ENCODE data around the gene NT5DC4.

NT5DC4 gene

GRCh38 chr2:112688086-112688880 is 32.5 kb upstream of the NT5DC4 start:
- H2AK5ac ChIP-seq (ENCODE audit: low read length, severe bottlenecking): no peak overlapping the region
- H3K36me3 ChIP-seq (ENCODE audit: control insufficient read depth in 1 of 2, insufficient read depth in 2 of 2, low read depth in 1 of 2, low read length in 2 of 2): no peaks in the 10 kb centered on the region
- H3K4ac ChIP-seq (ENCODE audit: low read depth in 1 of 2, low read length in 2 of 2): no peak overlapping the region
- H2AFZ ChIP-seq (ENCODE audit: low read depth, low read length): no peak overlapping the region
- H3K9ac ChIP-seq (ENCODE audit: low read length): no peak overlapping the region
- H3K4me2 ChIP-seq (ENCODE audit: low read length, poor library complexity, severe bottlenecking): no peak overlapping the region
- H3K18ac ChIP-seq (ENCODE audit: low read depth in 1 of 2, low read length in 2 of 2): no peak overlapping the region
- DNase-seq: peak; percentile 38
- H2BK120ac ChIP-seq (ENCODE audit: low read depth, low read length): no peak overlapping the region
- H3K27me3 ChIP-seq (ENCODE audit: control insufficient read depth in 1 of 2, insufficient read depth in 1 of 2, low read length in 2 of 2): no peaks in the 10 kb centered on the region
- H3K9me3 ChIP-seq (ENCODE audit: control insufficient read depth, low read length): no peaks in the 10 kb centered on the region
- H4K8ac ChIP-seq (ENCODE audit: low read length): peak overlapping the region; percentile 33
- no peak overlapping the region for H3K14ac ChIP-seq (ENCODE audit: low read length in 2 of 2)
- H3K4me3 ChIP-seq (ENCODE audit: insufficient read depth in 1 of 2, low read depth in 1 of 2, low read length in 2 of 2): no peak overlapping the region
- no peak overlapping the region for H3K27ac ChIP-seq (ENCODE audit: low read length, poor library complexity, severe bottlenecking)
- H3K79me1 ChIP-seq (replicated peaks; ENCODE audit: low read length, poor library complexity, severe bottlenecking): no peaks in the 10 kb centered on the region
- peak overlapping the region in 1 of 2 experiments; percentile 18 for H2BK12ac ChIP-seq (ENCODE audit: low read length in 2 of 2)
- peaks cover 13% of the 10 kb centered on the region for H3K4me1 ChIP-seq (ENCODE audit: control insufficient read depth, insufficient read depth, low read depth, low read length)
- no peak overlapping the region for H2BK15ac ChIP-seq (ENCODE audit: low read depth, poor library complexity, severe bottlenecking)
- H4K91ac ChIP-seq (ENCODE audit: low read length): no peak overlapping the region
- no peak overlapping the region for H3K23ac ChIP-seq (ENCODE audit: low read length in 2 of 2)
- H2BK5ac ChIP-seq (ENCODE audit: low read depth, low read length, poor library complexity, severe bottlenecking): no peak overlapping the region
- WGBS: 89% methylated on average over 14 of the region's 14 CpGs

DNA sequence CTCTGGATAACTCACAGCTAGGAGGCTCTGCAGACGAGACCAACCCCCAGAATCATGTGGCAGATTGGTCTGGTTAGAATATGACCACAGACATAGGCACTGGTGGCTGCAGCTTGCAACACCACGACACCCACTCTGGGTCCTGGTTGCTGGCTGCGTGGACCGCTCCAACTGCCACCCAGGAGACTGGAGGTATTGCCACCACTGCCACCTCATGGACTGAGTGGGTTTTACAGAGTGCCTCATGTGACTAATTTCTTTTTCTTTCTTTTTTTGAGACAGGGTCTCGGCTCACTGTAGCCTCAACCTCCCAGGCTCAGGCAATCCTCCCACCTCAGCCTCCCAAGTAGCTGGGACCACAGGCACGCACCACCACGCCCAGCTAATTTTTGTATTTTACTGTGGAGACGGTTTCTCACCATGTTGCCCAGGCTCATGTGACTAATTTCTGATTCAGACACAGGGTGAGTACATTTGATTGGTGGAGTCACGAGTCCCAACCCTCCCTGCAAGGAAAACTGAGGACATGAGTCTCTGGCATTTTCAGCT is 29.9 kb upstream of the NT5DC4 start:
- H2BK15ac ChIP-seq (ENCODE audit: low read depth, poor library complexity, severe bottlenecking): no peak overlapping the region
- H2BK5ac ChIP-seq (ENCODE audit: low read depth, low read length, poor library complexity, severe bottlenecking): no peak overlapping the region
- no peaks in the 10 kb centered on the region for H3K79me1 ChIP-seq (replicated peaks; ENCODE audit: low read length, poor library complexity, severe bottlenecking)
- H4K8ac ChIP-seq (ENCODE audit: low read length): peak overlapping the region; percentile 10
- WGBS: 75% methylated on average over 9 of the region's 9 CpGs
- H3K4me1 ChIP-seq (ENCODE audit: control insufficient read depth, insufficient read depth, low read depth, low read length): peaks cover 13% of the 10 kb centered on the region
- H2BK12ac ChIP-seq (ENCODE audit: low read length in 2 of 2): peak overlapping the region; percentile 15 to 69
- no peak overlapping the region for H4K91ac ChIP-seq (ENCODE audit: low read length)
- no peaks in the 10 kb centered on the region for H3K36me3 ChIP-seq (ENCODE audit: control insufficient read depth in 1 of 2, insufficient read depth in 2 of 2, low read depth in 1 of 2, low read length in 2 of 2)
- H3K18ac ChIP-seq (ENCODE audit: low read depth in 1 of 2, low read length in 2 of 2): peak overlapping the region; percentile 38 to 42
- peak overlapping the region; percentile 19 for H2AK5ac ChIP-seq (ENCODE audit: low read length, severe bottlenecking)
- no peak overlapping the region for H3K4me3 ChIP-seq (ENCODE audit: insufficient read depth in 1 of 2, low read depth in 1 of 2, low read length in 2 of 2)
- no peak overlapping the region for H2BK120ac ChIP-seq (ENCODE audit: low read depth, low read length)
- peak overlapping the region in 1 of 2 experiments; percentile 73 for H3K4ac ChIP-seq (ENCODE audit: low read depth in 1 of 2, low read length in 2 of 2)
- no peak overlapping the region for H3K23ac ChIP-seq (ENCODE audit: low read length in 2 of 2)
- no peak overlapping the region for H3K14ac ChIP-seq (ENCODE audit: low read length in 2 of 2)
- no peaks in the 10 kb centered on the region for H3K27me3 ChIP-seq (ENCODE audit: control insufficient read depth in 1 of 2, insufficient read depth in 1 of 2, low read length in 2 of 2)
- peak overlapping the region; percentile 54 for H2AFZ ChIP-seq (ENCODE audit: low read depth, low read length)
- H3K9ac ChIP-seq (ENCODE audit: low read length): peak overlapping the region; percentile 82
- H3K27ac ChIP-seq (ENCODE audit: low read length, poor library complexity, severe bottlenecking): no peak overlapping the region
- no peaks in the 10 kb centered on the region for H3K9me3 ChIP-seq (ENCODE audit: control insufficient read depth, low read length)
- no peak overlapping the region for H3K4me2 ChIP-seq (ENCODE audit: low read length, poor library complexity, severe bottlenecking)
- peak; percentile 68 for DNase-seq

DNA sequence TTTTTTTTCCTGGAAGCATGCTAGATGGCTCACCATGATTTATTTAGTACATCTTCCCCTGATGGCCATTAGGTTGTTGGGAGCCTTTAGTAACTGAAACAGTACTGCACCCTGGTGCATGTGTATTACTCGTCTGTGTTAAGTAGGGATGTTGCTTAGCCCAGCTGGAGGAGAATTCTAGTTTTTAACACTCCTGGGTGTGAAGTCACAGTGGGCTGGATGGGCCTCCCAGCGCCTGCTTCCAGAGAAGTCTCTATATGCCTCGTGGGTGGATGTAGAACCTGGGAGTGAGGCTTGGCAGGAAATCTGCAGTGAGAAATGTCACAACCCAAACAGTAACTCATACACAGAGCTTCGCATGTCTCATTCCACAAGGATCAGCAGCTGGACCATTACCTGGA is 28.9 kb upstream of the NT5DC4 start:
- peak overlapping the region; percentile 61 to 86 for H3K18ac ChIP-seq (ENCODE audit: low read depth in 1 of 2, low read length in 2 of 2)
- H3K4me2 ChIP-seq (ENCODE audit: low read length, poor library complexity, severe bottlenecking): no peak overlapping the region
- H3K9me3 ChIP-seq (ENCODE audit: control insufficient read depth, low read length): no peaks in the 10 kb centered on the region
- H3K27ac ChIP-seq (ENCODE audit: low read length, poor library complexity, severe bottlenecking): peak overlapping the region; percentile 83
- peak overlapping the region; percentile 42 to 71 for H3K4ac ChIP-seq (ENCODE audit: low read depth in 1 of 2, low read length in 2 of 2)
- peak overlapping the region; percentile 82 for H3K9ac ChIP-seq (ENCODE audit: low read length)
- peak overlapping the region; percentile 92 for H2BK15ac ChIP-seq (ENCODE audit: low read depth, poor library complexity, severe bottlenecking)
- peak overlapping the region in 1 of 2 experiments; percentile 32 for H3K4me3 ChIP-seq (ENCODE audit: insufficient read depth in 1 of 2, low read depth in 1 of 2, low read length in 2 of 2)
- H3K79me1 ChIP-seq (replicated peaks; ENCODE audit: low read length, poor library complexity, severe bottlenecking): no peaks in the 10 kb centered on the region
- peaks cover 13% of the 10 kb centered on the region for H3K4me1 ChIP-seq (ENCODE audit: control insufficient read depth, insufficient read depth, low read depth, low read length)
- H3K23ac ChIP-seq (ENCODE audit: low read length in 2 of 2): no peak overlapping the region
- peak overlapping the region; percentile 66 for H4K8ac ChIP-seq (ENCODE audit: low read length)
- H3K27me3 ChIP-seq (ENCODE audit: control insufficient read depth in 1 of 2, insufficient read depth in 1 of 2, low read length in 2 of 2): no peaks in the 10 kb centered on the region
- no peak overlapping the region for H3K14ac ChIP-seq (ENCODE audit: low read length in 2 of 2)
- H2BK5ac ChIP-seq (ENCODE audit: low read depth, low read length, poor library complexity, severe bottlenecking): no peak overlapping the region
- no peak overlapping the region for H2AFZ ChIP-seq (ENCODE audit: low read depth, low read length)
- peak overlapping the region; percentile 88 for H4K91ac ChIP-seq (ENCODE audit: low read length)
- peak overlapping the region; percentile 98 for H2AK5ac ChIP-seq (ENCODE audit: low read length, severe bottlenecking)
- DNase-seq: peak; percentile 35
- 52% methylated on average over 1 of the region's 4 CpGs for WGBS
- H2BK12ac ChIP-seq (ENCODE audit: low read length in 2 of 2): peak overlapping the region; percentile 90
- no peaks in the 10 kb centered on the region for H3K36me3 ChIP-seq (ENCODE audit: control insufficient read depth in 1 of 2, insufficient read depth in 2 of 2, low read depth in 1 of 2, low read length in 2 of 2)
- no peak overlapping the region for H2BK120ac ChIP-seq (ENCODE audit: low read depth, low read length)

- Histone ChIP-seq H3K36me3 (ENCODE audit: control insufficient read depth in 1 of 2, insufficient read depth in 2 of 2, low read depth in 1 of 2, low read length in 2 of 2) (no peaks in the 10 kb centered on the region), H3K4me1 (ENCODE audit: control insufficient read depth, insufficient read depth, low read depth, low read length) (peaks cover 13% of the 10 kb centered on the region), H3K27ac (ENCODE audit: low read length, poor library complexity, severe bottlenecking) (peak overlapping the region; percentile 83), H3K14ac (ENCODE audit: low read length in 2 of 2) (peak overlapping the region in 1 of 2 experiments; percentile 59), H3K4me2 (ENCODE audit: low read length, poor library complexity, severe bottlenecking) (peak overlapping the region; percentile 46), H2BK5ac (ENCODE audit: low read depth, low read length, poor library complexity, severe bottlenecking) (peak overlapping the region; percentile 77), H2AK5ac (ENCODE audit: low read length, severe bottlenecking) (peak overlapping the region; percentile 74), H3K9ac (ENCODE audit: low read length) (peak overlapping the region; percentile 82), H3K23ac (ENCODE audit: low read length in 2 of 2) (no peak overlapping the region), H3K18ac (ENCODE audit: low read depth in 1 of 2, low read length in 2 of 2) (peak overlapping the region; percentile 89 to 95), H3K4me3 (ENCODE audit: insufficient read depth in 1 of 2, low read depth in 1 of 2, low read length in 2 of 2) (peak overlapping the region in 1 of 2 experiments; percentile 32), H2AFZ (ENCODE audit: low read depth, low read length) (peak overlapping the region; percentile 85), H4K8ac (ENCODE audit: low read length) (peak overlapping the region; percentile 97), H4K91ac (ENCODE audit: low read length) (peak overlapping the region; percentile 71), H3K79me1 (replicated peaks; ENCODE audit: low read length, poor library complexity, severe bottlenecking) (no peaks in the 10 kb centered on the region), H2BK15ac (ENCODE audit: low read depth, poor library complexity, severe bottlenecking) (peak overlapping the region; percentile 17), H3K27me3 (ENCODE audit: control insufficient read depth in 1 of 2, insufficient read depth in 1 of 2, low read length in 2 of 2) (no peaks in the 10 kb centered on the region), H2BK12ac (ENCODE audit: low read length in 2 of 2) (peak overlapping the region; percentile 46 to 98), H3K4ac (ENCODE audit: low read depth in 1 of 2, low read length in 2 of 2) (peak overlapping the region; percentile 34 to 83), H2BK120ac (ENCODE audit: low read depth, low read length) (peak overlapping the region; percentile 29), H3K9me3 (ENCODE audit: control insufficient read depth, low read length) (no peaks in the 10 kb centered on the region)
- WGBS: under 1% methylated on average over 5 of the region's 5 CpGs
- peak; percentile 97 for DNase-seq
These were observed 28.3 kb upstream of the NT5DC4 start for GRCh38 chr2:112692495-112692911.

Data from mesenchymal stem cell (in vitro differentiated cells and primary cell).